Osteocyte (in vitro differentiated cells): ENCODE data around the gene ZNRF2. TPM values are rescaled to one million over a fixed set of nuclear protein-coding genes. Genes with fewer than 3 reads are reported as not detected.

Experiments
- DNase-seq: peaks from one replicate; pipeline ENCODE4 v3.0.0; 2021; ENCODE audit warnings: mixed read lengths; ENCODE audit not compliant: unreplicated experiment; ENCODE audit errors: extremely low spot score
- H3K27ac Mint-ChIP-seq: one replicate; pipeline ENCODE4 v1.8.0; 2021; ENCODE audit warnings: mild to moderate bottlenecking, mixed read lengths; ENCODE audit not compliant: unreplicated experiment
- H3K27me3 Mint-ChIP-seq: one replicate; pipeline ENCODE4 v1.8.0; 2021; ENCODE audit warnings: mixed read lengths; ENCODE audit not compliant: unreplicated experiment
- H3K36me3 Mint-ChIP-seq: one replicate; pipeline ENCODE4 v1.8.0; 2021; ENCODE audit warnings: mixed read lengths; ENCODE audit not compliant: unreplicated experiment
- H3K4me1 Mint-ChIP-seq: one replicate; pipeline ENCODE4 v1.8.0; 2021; ENCODE audit warnings: mixed read lengths; ENCODE audit not compliant: unreplicated experiment
- H3K4me3 Mint-ChIP-seq: one replicate; pipeline ENCODE4 v1.8.0; 2021; ENCODE audit warnings: mild to moderate bottlenecking, moderate library complexity, mixed read lengths; ENCODE audit not compliant: unreplicated experiment
- H3K9me3 Mint-ChIP-seq: one replicate; pipeline ENCODE4 v1.8.0; 2021; ENCODE audit warnings: mixed read lengths; ENCODE audit not compliant: unreplicated experiment
- CTCF ChIP-seq: fragments of 200-600 bp; sonication (generic); IDR thresholded peaks from 2 replicates; pipeline ENCODE4 v1.5.0; 2021; ENCODE audit warnings: antibody characterized with exemption, mild to moderate bottlenecking, moderate library complexity
- total RNA-seq: library from RNA; stranded (reverse); gene quantifications from 2 replicates; pipeline ENCODE4 v1.2.1, GENCODE V29; 2021

The ZNRF2 gene
- total RNA-seq, 1 donor from 2014 or later, result 6.8 TPM

GRCh38 chr7:30241767-30242166 is 42.6 kb upstream of the ZNRF2 start:
- Mint-ChIP-seq H3K4me3 (no peak overlapping the region), H3K9me3 (no peaks in the 10 kb centered on the region), H3K27ac (no peak overlapping the region), H3K4me1 (peaks cover 22% of the 10 kb centered on the region), H3K27me3 (peaks cover 25% of the 10 kb centered on the region), H3K36me3 (no peaks in the 10 kb centered on the region)
- DNase-seq, result no peak
- TF ChIP-seq CTCF, result no peak

- no peaks in the 10 kb centered on the region for H3K36me3 Mint-ChIP-seq
- H3K27me3 Mint-ChIP-seq, result peaks cover 39% of the 10 kb centered on the region
- H3K4me3 Mint-ChIP-seq, result no peak overlapping the region
- H3K27ac Mint-ChIP-seq, result no peak overlapping the region
- TF ChIP-seq CTCF, result no peak
- H3K4me1 Mint-ChIP-seq, result peaks cover 13% of the 10 kb centered on the region
- no peak for DNase-seq
- H3K9me3 Mint-ChIP-seq, result no peaks in the 10 kb centered on the region
These were observed 40.1 kb upstream of the ZNRF2 start for GRCh38 chr7:30244340-30244739.

GRCh38 chr7:30245913-30246312 is 38.5 kb upstream of the ZNRF2 start:
- no peak overlapping the region for H3K27ac Mint-ChIP-seq
- H3K36me3 Mint-ChIP-seq, result no peaks in the 10 kb centered on the region
- peaks cover 45% of the 10 kb centered on the region for H3K27me3 Mint-ChIP-seq
- no peak overlapping the region for H3K4me3 Mint-ChIP-seq
- no peak for DNase-seq
- no peaks in the 10 kb centered on the region for H3K4me1 Mint-ChIP-seq
- no peaks in the 10 kb centered on the region for H3K9me3 Mint-ChIP-seq
- TF ChIP-seq CTCF, result no peak

GRCh38 chr7:30246392-30246791 is 38.0 kb upstream of the ZNRF2 start:
- H3K36me3 Mint-ChIP-seq, result no peaks in the 10 kb centered on the region
- no peak overlapping the region for H3K4me3 Mint-ChIP-seq
- H3K27ac Mint-ChIP-seq, result no peak overlapping the region
- H3K9me3 Mint-ChIP-seq, result no peaks in the 10 kb centered on the region
- peaks cover 45% of the 10 kb centered on the region for H3K27me3 Mint-ChIP-seq
- no peak for TF ChIP-seq CTCF
- H3K4me1 Mint-ChIP-seq, result no peaks in the 10 kb centered on the region
- DNase-seq, result no peak

- H3K27ac Mint-ChIP-seq, result no peak overlapping the region
- TF ChIP-seq CTCF, result no peak
- no peaks in the 10 kb centered on the region for H3K36me3 Mint-ChIP-seq
- peaks cover 10% of the 10 kb centered on the region for H3K4me1 Mint-ChIP-seq
- DNase-seq, result no peak
- H3K9me3 Mint-ChIP-seq, result no peaks in the 10 kb centered on the region
- H3K27me3 Mint-ChIP-seq, result peaks cover 36% of the 10 kb centered on the region
- H3K4me3 Mint-ChIP-seq, result no peak overlapping the region
These were observed 36.6 kb upstream of the ZNRF2 start for GRCh38 chr7:30247541-30248401.
